SK-N-SH treated with all-trans-retinoic acid at 6 μM for 48 hours (cell line): ENCODE measurements around the gene OXGR1.

Source experiments
- CSDC2 ChIP-seq: fragments of 250-450 bp; sonication (Bioruptor Pico); IDR thresholded peaks from 2 replicates; pipeline ENCODE4 v1.5.0; 2020; ENCODE audit warnings: mild to moderate bottlenecking, moderate library complexity
- ESRRG ChIP-seq: fragments of 250-450 bp; sonication (Bioruptor Pico); IDR thresholded peaks from 2 replicates; pipeline ENCODE4 v1.6.1; 2021; ENCODE audit warnings: mild to moderate bottlenecking
- ISL1 ChIP-seq: fragments of 250-450 bp; sonication (Bioruptor Pico); IDR thresholded peaks from 2 replicates; pipeline ENCODE4 v2.1.2; 2022; ENCODE audit warnings: mild to moderate bottlenecking, moderate library complexity
- ZFP30 ChIP-seq: fragments of 450-650 bp; formaldehyde crosslinking; IDR thresholded peaks from 2 replicates; pipeline ENCODE4 v1.5.0; 2022; ENCODE audit warnings: mild to moderate bottlenecking, moderate library complexity
- ZNF565 ChIP-seq: fragments of 450-650 bp; formaldehyde crosslinking; conservative IDR thresholded peaks from 2 replicates; pipeline ENCODE4 v1.5.0; 2020; ENCODE audit warnings: low read depth, mild to moderate bottlenecking, moderate library complexity
- ZNF8 ChIP-seq: fragments of 450-650 bp; formaldehyde crosslinking; IDR thresholded peaks from 2 replicates; pipeline ENCODE4 v1.5.0; 2020; ENCODE audit warnings: mild to moderate bottlenecking, moderate library complexity
- TF ChIP-seq, protein P1 (sequence below): fragments of 250-450 bp; sonication (Bioruptor Pico); IDR thresholded peaks from 2 replicates; pipeline ENCODE4 v1.5.1; 2021; ENCODE audit warnings: mild to moderate bottlenecking, moderate library complexity
- TF ChIP-seq, protein P2 (sequence below): fragments of 250-450 bp; sonication (Bioruptor Pico); IDR thresholded peaks from 2 replicates; pipeline ENCODE4 v1.5.1; 2020; ENCODE audit warnings: low read depth, mild to moderate bottlenecking, moderate library complexity
- TF ChIP-seq, protein P3 (sequence below): fragments of 250-450 bp; sonication (Bioruptor Pico); IDR thresholded peaks from 2 replicates; pipeline ENCODE4 v1.8.0; 2021; ENCODE audit warnings: low read depth, mild to moderate bottlenecking, moderate library complexity, borderline replicate concordance

DNA sequence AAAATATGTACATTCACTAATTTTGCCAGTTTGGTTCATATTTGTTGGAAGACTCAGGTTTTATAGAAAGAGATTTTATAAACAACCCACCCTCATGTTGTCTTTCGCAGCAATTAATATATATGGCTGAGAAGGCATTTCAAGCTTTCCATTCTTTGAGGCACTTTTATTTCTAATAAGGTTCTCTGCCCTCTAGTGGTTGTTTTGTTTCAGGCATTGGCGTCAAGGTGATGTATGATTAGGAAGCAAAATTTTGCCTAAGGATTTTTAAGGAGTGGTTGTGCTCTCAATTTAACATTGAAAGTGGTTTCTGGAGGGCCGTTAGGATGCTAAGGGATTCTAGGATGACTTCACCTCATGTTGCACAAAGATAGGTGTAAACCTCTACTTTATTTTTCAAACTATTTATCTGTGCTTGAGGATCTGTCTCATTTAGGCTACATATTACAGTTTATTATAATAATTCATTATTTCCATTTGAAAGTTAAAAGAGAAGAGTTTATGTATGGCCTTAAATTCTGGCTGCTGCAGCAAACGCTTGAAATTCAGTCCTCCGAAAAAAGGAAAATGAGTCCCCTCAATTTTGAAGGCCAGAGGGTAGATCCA is 35.9 kb downstream of the OXGR1 start:
- TF ChIP-seq, protein P1, sequence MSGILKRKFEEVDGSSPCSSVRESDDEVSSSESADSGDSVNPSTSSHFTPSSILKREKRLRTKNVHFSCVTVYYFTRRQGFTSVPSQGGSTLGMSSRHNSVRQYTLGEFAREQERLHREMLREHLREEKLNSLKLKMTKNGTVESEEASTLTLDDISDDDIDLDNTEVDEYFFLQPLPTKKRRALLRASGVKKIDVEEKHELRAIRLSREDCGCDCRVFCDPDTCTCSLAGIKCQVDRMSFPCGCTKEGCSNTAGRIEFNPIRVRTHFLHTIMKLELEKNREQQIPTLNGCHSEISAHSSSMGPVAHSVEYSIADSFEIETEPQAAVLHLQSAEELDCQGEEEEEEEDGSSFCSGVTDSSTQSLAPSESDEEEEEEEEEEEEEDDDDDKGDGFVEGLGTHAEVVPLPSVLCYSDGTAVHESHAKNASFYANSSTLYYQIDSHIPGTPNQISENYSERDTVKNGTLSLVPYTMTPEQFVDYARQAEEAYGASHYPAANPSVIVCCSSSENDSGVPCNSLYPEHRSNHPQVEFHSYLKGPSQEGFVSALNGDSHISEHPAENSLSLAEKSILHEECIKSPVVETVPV (CRISPR knock-in tag) = no peak
- no peak for TF ChIP-seq ESRRG (CRISPR knock-in tag)
- TF ChIP-seq ZFP30 = no peak
- no peak for TF ChIP-seq CSDC2 (CRISPR knock-in tag)
- no peak for TF ChIP-seq ZNF8 (CRISPR knock-in tag)
- TF ChIP-seq, protein P2, sequence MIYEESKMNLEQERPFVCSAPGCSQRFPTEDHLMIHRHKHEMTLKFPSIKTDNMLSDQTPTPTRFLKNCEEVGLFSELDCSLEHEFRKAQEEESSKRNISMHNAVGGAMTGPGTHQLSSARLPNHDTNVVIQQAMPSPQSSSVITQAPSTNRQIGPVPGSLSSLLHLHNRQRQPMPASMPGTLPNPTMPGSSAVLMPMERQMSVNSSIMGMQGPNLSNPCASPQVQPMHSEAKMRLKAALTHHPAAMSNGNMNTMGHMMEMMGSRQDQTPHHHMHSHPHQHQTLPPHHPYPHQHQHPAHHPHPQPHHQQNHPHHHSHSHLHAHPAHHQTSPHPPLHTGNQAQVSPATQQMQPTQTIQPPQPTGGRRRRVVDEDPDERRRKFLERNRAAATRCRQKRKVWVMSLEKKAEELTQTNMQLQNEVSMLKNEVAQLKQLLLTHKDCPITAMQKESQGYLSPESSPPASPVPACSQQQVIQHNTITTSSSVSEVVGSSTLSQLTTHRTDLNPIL (CRISPR knock-in tag) = no peak
- TF ChIP-seq, protein P3, sequence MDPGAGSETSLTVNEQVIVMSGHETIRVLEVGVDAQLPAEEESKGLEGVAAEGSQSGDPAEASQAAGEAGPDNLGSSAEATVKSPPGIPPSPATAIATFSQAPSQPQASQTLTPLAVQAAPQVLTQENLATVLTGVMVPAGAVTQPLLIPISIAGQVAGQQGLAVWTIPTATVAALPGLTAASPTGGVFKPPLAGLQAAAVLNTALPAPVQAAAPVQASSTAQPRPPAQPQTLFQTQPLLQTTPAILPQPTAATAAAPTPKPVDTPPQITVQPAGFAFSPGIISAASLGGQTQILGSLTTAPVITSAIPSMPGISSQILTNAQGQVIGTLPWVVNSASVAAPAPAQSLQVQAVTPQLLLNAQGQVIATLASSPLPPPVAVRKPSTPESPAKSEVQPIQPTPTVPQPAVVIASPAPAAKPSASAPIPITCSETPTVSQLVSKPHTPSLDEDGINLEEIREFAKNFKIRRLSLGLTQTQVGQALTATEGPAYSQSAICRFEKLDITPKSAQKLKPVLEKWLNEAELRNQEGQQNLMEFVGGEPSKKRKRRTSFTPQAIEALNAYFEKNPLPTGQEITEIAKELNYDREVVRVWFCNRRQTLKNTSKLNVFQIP (CRISPR knock-in tag) = no peak
- TF ChIP-seq ZNF565 (CRISPR knock-in tag) = no peak
- TF ChIP-seq ISL1 (CRISPR knock-in tag) = no peak
